GM19468 (cell line): Measurements from ENCODE around the gene C21orf91.

Experiments used
- ATAC-seq: cut with Tn5 transposase; IDR thresholded peaks from one replicate; pipeline ENCODE4 v1.9.1; 2021; ENCODE audit warnings: mild to moderate bottlenecking, moderate library complexity, moderate number of reproducible peaks; ENCODE audit not compliant: unreplicated experiment; ENCODE audit errors: extremely low read depth

The C21orf91 gene

DNA sequence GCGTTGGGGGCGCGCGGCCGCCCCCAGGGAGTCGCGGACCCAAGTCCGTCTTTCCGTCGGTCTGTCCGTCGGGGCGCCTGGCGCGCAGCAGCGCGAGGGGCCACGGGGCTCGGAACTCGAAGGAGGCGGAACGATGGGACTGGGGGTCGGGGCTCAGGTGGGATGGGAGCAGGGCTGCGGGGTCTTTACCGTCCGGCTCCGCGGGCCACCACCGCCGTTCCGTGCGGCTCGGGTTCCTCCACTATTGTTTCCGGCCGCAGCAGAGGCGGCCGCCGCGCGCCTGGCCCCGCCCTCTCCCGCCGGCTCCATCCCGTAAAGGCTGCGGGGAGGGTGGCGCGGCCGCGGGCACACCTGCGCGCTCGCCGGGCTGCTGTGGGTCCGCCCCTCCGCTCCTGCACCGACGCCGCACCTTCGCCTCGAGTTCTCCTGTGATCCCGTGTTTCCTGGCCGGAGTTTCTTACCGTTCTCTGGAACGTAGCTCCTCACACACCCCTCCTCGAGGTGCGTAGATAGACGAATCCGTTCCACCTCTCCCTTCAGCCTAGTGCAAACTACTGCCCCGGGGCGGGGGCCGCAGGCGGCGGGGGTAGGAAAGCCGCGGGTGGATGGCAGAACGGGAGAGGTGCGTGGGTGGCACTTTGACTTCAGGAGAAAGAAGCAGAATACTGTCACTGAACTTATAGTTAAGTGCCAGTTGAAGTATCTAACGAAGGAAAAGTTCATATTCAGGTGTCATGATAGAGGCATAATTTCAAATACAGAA, at the start of gene C21orf91:
Gene C21orf91, minus strand, starts transcription at position 243 of the 763 bp plus-strand sequence. CDS start 1,038 bp downstream, outside the sequence.
- ATAC-seq = peak; percentile 71

DNA sequence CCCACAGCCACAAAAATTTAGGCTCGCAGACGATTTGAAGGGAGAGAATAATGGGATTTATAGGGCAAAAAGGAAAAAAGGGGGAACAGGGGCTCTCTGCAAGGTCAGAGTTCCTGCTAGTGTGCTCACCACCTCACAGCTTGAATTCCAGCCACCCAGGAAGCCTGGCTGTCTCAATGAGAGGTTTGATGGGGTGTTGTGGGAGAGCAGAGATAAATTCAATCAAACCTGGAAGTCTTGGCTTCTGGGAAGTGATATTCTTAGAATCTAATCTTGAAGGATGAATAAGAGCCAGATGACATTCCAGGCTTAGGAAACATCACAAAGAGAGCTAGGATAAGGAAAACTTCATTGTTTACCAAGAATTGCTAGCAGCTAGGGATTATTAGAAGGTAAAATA, 47.4 kb upstream of the C21orf91 start:
- no peak for ATAC-seq

DNA sequence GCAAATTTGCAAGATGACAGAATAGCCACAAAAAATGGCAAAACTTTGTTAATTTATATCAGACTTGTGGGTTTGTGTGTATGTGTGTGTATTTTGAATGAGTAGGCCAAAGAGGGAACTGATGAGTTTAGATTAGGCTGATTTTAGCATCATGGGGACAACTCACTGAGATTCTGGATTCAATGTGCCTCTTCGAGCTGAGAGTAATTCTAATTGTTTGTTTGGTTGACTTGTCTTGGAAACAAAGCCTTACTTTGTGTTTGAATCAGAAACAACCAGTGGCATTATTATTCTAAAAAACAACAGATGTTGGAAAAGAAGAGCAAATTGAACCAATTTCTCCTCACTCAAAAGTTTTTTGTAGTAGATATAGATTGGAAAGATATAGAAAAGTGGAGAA, 40.5 kb upstream of the C21orf91 start:
- ATAC-seq = no peak

DNA sequence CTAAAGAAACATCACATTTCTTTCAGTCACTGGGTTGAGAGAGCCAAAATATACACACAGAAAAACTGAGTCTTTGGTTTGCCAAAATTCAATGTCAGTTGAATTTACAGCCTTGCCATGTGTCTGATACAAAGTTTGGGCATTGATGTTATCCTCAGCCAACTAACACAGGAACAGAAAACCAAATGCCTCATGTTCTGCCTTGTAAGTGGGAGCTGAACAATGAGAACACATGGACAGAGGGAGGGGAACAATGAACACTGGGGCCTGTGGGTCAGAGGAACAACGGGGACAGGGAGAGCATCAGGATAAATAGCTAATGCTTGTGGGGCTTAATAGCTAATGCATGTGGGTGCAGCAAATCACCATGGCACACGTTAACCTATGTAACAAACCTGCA, 39.6 kb upstream of the C21orf91 start:
- no peak for ATAC-seq

DNA sequence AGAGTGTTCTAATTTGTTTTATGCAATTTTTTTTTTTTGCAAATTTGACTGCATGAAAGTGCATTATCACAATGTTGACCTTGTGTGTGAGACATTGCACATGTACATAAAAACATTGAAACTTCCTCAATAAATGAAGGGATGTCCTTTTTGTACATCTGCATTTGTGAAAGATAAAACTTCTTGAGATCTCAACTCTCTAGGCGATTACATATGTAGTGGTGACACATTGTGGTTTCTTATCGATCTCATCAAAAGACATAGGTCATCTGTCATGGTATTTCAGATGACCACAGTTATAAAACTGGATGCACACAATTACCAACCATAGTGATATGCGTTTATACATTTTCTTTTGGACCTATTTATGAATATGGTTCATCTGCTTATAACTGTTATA, 35.6 kb upstream of the C21orf91 start:
- no peak for ATAC-seq

DNA sequence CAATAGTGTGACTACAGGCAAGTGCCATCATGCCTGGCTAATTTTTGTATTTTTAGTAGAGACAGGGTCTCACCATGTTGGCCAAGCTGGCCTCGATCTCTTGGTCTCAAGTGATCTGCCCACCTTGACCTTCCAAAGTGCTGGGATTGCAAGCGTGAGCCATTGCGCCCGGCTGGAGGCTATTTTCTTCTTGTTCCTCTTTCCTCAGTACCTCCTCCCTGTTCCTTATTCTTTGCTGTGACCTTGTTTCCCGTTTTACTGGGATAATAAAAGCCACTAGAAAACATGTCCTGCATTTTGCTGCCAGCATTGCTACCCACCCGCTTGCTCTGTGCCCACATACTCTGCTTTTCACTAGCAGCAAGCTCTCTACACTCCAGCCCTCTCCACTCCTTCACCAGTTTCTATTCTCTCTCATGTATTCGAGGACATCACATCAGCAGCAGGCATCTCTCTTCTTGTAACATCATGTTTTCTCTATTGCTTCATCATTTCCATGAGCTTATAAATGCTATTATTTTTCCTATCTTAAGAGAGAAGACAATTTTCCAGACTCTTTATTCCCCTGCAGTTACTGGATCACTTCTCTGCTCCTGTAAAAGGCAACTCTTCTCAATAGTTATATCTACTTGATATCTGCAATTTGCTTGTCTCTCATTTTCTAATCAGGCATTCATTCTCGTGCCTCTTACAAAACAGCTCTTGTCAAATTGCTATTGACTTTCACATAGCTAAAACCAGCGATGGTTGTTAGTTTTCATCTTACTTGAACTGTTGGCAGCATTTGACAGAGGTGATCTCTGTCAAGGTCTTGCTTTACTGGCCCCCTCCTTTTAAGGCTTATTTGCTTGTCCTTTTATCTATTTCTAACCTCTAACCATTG, 34.5 kb upstream of the C21orf91 start:
- no peak for ATAC-seq

DNA sequence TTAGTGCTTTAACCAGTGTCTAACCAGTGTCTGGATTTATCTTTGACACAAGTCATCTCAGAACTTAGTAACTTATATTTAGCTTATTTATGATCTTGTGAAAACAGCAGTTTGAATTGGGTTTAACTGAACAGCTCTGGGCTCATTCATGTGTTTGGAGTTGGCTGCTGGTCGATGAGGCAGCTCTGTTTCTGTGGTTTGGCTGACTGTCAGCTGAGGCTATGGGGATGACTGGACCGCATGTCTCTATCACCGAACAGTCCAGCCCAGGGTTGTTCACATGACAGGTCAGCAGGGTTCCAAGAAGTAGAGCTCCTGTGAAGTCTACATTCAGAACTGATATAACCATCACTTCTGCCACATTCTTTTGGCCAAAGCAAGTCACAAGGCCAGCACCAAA, 29.1 kb upstream of the C21orf91 start:
- ATAC-seq = peak; percentile 82

DNA sequence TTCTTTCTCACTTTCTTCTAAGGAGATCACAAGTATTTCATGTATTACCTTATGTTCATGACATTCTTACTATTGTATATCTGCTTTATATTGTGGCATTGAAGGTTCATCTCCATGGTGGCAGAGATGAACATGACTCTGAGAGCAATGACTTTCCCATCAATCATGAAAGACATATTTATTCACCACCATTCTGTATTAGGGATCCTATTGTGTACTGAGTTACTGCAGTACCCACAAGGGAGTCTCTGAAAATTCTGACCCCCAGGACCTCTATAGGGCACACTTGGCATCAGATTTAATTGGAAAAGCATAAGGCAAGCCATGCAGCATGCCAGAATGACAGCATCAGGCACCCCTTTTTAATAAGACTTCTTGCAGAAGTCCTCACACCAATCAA, 21.9 kb upstream of the C21orf91 start:
- ATAC-seq = no peak

DNA sequence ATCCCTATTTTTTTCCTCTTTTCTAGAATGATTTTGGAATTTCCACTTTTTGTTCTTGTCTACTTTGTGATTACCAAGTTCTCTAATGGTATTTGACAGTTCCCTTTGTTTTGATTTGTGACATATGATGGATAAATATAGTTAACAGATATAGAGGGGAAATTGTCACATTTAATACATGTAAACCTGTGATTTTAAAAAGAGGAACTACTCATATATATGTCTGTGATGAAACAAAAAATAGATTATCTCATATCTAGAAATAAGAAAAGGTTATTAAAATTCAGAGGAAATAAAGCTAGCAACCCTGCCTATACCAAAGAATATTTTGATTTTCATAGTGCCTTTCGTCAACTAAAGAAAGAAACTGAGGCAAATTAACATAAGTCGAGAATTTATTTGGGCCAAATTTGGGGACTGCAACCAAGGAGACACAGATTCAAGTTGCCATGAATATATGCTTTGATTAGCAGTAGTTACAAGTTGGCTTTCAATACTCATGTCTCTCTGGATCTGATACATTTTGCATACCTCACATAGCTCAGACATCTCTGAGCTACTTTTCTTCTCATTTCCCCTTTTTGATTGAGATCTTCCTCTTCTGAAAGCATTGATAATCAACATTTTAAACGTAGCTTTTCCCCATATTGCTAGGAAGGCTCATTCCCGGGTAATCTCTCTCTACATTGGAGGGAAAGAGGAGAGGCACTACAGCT, 15.6 kb upstream of the C21orf91 start:
- ATAC-seq = no peak

DNA sequence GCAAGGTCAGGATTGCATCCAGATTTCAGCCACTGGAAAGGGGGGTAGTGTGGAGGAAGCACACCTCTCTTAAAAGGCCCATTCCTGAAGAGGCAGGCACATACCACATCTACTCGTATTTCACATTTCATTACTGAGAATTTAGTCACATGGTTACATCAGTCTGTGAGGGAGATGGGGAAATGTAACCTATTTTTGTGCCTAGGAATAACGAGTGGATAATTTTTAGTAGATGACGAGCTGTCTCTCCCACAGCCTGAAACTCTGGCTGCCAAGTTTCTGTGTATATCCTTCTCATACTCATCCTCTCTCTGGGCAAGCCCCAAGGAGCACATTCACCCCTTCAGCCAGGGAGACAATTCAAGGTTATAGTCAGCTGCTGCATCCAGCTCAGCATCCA, 10.3 kb upstream of the C21orf91 start:
- no peak for ATAC-seq

DNA sequence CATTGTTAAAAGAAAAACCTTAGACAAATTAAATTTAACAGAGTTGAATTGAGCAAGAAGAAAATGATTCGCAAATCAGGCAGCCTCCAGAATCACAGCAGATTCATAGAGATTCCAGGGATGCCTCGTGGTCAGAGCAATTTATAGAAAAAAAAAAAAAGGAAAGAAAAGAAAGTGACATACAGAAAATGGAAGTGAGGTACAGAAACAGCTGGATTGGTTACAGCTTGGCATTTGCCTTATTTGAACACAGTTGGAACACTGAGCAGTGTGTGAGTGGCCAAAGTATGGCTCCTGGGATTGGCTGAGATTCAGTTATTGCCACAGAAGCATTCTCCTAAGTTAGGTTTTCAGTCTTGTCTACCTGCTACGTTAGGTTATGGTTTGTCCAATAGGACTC, 9.1 kb upstream of the C21orf91 start:
- no peak for ATAC-seq

DNA sequence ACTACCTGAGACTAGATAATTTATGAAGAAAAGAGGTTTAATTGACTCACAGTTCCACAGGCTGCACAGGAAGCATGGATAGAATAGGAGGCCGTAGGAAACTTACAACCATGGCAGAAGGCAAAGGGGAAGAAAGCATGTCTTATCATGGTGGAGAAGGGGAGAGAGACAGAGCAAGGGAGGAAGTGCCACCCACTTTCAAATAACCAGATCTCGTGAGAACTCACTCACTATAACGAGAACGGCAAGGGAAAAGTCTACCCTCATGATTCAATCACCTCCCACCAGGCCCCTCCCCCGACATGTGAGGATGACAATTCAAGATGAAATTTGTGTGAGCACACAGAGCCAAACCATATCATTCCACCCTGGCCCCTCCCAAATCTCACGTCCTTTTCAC, 4.7 kb upstream of the C21orf91 start:
- ATAC-seq = no peak

DNA sequence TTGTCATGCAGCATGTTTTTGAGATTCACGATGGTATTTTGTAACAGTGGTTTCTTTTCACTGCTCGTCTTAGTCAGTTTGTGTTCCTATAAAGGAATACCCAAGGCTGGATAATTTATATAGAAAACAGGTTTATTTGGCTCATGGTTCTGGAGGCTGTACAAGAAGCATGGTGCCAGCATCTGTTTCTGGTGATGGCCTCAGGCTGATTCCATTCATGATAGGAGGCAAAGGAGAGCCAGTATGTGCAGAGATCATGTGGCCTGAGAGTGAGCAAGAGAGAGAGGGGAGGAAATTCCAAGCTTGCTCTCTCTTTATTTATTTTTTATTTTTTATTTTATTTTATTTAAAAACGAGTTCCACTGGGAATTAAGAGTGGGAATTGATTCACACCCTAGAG, 2.0 kb upstream of the C21orf91 start:
- ATAC-seq = no peak

DNA sequence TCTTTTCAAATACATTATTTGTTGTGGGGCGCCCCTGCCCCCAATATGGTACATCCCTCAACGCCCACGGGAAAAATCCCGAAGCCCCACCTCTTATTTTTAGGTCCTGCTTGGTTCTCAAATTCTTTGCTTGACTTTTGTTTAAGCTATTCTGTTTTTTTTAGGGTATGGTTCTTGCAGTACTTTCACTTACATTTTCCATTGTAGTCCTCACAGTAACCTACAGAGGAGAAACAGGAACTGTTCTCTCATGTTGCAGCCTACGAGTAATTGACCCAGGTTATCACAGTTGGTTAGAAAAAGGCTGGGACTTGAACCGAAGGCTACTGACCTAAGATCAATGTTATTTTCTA, 697 bp upstream of the C21orf91 start:
- ATAC-seq = peak; percentile 70

DNA sequence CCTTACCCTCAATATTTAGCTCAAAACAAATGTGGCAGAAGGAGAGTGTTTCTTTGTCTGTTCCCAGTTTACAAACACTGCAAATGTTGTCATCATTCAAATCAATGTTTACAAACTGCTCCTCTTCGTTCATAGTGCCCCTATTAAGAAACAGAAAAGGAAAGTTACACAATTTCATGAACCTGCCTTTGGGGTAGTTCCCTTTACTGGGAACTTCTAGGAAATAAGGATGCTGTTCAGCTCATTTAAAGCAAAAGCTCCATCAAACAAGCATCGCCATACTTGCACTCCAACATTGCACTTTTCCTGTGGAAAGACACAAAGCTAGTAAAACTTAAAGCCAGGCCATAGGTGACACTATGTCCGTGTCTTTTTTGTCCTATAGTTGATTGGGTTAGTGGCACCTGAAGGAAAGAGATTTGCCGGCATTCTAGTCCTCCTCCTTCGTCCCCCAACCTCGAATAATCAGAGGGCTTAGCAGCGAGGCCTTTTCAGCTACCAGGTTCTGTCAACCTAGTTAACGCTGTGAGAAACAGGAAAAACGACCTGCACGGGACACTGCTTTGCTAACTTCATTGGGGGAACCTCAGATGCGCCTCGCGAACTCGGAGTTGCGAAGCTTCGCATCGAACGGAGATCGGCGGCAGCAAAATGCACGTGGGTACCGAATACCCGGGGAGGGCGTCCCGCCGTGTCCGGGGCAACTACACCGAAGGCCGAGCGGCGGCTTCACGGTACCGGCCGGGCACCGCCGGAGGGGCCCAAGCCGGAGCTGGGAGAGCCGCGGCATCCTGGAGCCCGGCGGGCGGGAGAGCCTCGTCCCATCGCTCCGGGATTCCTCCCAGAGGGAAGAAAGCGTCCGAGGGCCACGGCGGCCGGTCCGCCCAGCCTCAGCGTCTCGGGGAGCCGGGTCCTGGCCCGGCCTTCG, 706 bp downstream of the C21orf91 start:
- no peak for ATAC-seq

DNA sequence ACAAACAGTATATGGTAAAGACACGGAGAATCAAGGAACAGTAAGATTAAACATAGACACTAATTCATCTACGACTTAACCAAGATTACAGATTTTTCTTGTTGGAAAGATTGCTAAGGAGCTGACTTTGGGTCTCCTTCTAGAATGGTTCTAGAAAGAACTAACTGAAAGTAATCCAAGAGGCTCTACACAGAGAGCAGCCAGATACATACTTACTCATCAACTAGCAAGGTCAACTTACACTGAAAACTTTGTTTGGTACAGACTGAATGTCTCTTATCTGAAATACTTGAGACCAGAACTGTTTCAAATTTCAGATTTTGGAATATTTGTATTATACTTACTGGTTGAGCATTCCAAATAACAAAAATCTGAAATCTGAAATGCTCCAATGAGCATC, 5.8 kb downstream of the C21orf91 start:
- no peak for ATAC-seq

DNA sequence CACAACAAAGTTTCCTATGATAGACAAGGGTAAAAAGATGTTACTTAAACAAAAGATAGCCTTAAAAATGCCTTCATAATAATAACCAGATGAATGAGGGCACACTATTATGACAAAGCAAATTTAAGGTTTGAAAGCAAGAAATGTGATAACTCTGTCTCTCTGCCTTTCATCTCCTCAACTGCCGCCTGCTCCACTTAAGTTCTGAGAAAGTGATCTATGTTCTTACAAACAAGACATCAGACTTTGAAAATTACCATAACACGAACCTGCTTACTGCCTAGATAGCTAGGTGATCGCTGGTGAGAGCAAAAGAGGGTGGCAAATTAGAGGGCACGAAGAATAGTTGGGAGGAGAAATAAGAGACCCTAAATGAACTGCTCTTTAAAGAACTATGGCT, 13.2 kb downstream of the C21orf91 start:
- no peak for ATAC-seq

DNA sequence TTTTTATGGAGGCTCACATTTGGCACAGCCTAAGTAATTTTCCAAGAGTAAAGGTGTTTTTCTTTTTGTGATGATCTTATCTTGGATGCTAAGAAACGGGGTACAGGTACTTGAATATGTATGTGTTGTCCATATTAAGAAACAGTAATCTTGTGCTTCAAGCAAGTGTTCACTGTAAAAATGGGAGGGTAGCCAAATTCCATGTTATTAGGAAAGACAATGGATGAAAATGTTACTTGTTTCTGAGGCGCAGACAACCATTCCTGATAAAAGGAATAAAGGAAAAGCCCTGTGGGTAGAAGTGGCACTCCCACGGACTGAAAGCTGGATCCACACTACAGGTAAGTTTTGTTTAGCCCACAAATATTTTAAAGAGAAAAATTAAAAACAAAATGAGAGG, 15.6 kb downstream of the C21orf91 start:
- no peak for ATAC-seq

DNA sequence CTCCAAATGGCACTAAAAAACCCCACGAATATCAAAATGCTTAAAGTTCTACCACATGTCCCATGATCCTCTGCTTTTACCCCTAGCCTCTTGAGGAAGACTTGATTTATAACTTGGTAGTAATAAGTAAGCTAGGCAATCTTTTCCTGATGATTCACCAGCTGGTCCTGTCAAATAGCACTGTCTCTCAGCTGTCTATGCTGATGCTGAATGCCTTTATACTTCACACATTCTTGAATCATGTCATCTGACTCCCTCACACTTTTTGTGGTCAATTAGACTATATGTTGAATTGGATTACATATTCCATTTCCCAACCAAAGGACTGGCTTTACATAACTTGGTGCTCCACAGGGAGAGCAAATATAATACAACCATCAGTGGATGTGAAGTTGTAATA, 16.6 kb downstream of the C21orf91 start:
- no peak for ATAC-seq
